ENCODE measurements around the gene MGMT.
A peak's percentile ranks its signal among the peaks of the same experiment; 100 is the strongest.

MGMT gene

DNA sequence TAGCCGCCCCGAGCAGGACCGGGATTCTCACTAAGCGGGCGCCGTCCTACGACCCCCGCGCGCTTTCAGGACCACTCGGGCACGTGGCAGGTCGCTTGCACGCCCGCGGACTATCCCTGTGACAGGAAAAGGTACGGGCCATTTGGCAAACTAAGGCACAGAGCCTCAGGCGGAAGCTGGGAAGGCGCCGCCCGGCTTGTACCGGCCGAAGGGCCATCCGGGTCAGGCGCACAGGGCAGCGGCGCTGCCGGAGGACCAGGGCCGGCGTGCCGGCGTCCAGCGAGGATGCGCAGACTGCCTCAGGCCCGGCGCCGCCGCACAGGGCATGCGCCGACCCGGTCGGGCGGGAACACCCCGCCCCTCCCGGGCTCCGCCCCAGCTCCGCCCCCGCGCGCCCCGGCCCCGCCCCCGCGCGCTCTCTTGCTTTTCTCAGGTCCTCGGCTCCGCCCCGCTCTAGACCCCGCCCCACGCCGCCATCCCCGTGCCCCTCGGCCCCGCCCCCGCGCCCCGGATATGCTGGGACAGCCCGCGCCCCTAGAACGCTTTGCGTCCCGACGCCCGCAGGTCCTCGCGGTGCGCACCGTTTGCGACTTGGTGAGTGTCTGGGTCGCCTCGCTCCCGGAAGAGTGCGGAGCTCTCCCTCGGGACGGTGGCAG lies at the start of gene MGMT:
Gene MGMT (plus strand): TSS at position 539 of the 656 bp plus-strand sequence.
- peak; percentile 98 for DNase-seq (ENCODE audit: extremely low spot score)
- TF ChIP-seq CTCF (IDR thresholded peaks at IDR 0.05; ENCODE audit: control extremely low read depth, extremely low read depth, low read depth, missing control alignments), result no peak
- ChIA-PET CTCF (no interaction called here), POLR2A (no interaction called here)

DNA sequence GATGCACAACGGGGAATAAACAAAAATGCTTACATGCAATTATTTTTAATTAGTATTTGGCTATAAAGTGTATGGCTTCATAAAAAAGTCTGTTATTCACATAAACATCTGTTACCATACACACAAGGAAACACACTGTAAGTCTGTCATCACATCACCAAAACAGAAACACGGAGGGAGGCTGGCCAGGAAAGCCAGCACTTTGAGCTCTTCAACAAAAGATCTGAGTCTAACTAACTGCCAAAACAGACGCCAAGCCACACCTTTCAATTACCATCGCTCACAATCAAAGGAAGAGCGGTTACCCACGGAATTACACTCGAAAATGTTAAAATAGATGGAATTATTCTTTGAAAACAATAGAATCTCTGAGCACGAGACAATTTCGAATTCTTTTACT lies 49.2 kb upstream of the MGMT start:
- no peak for DNase-seq (ENCODE audit: extremely low spot score)
- no peak for TF ChIP-seq CTCF (IDR thresholded peaks at IDR 0.05; ENCODE audit: control extremely low read depth, extremely low read depth, low read depth, missing control alignments)
- CTCF ChIA-PET, result interaction anchor here (1.6 kb wide), 1 partner anchor 12 kb away, joined by 4 read pairs; no protein-coding TSS in a partner anchor
- POLR2A ChIA-PET, result no interaction called here

GRCh38 chr10:129418496-129419225 lies 48.4 kb upstream of the MGMT start:
- DNase-seq (ENCODE audit: extremely low spot score), result no peak
- TF ChIP-seq CTCF (IDR thresholded peaks at IDR 0.05; ENCODE audit: control extremely low read depth, extremely low read depth, low read depth, missing control alignments), result no peak
- ChIA-PET POLR2A (no interaction called here), CTCF (interaction anchor here (1.6 kb wide), 1 partner anchor 13 kb away, joined by 4 read pairs; no protein-coding TSS in a partner anchor)

- DNase-seq (ENCODE audit: extremely low spot score), result no peak
- ChIA-PET CTCF (no interaction called here), POLR2A (no interaction called here)
- TF ChIP-seq CTCF (IDR thresholded peaks at IDR 0.05; ENCODE audit: control extremely low read depth, extremely low read depth, low read depth, missing control alignments), result no peak
Measured at GRCh38 chr10:129419397-129419796, 47.6 kb upstream of the MGMT start.

DNA sequence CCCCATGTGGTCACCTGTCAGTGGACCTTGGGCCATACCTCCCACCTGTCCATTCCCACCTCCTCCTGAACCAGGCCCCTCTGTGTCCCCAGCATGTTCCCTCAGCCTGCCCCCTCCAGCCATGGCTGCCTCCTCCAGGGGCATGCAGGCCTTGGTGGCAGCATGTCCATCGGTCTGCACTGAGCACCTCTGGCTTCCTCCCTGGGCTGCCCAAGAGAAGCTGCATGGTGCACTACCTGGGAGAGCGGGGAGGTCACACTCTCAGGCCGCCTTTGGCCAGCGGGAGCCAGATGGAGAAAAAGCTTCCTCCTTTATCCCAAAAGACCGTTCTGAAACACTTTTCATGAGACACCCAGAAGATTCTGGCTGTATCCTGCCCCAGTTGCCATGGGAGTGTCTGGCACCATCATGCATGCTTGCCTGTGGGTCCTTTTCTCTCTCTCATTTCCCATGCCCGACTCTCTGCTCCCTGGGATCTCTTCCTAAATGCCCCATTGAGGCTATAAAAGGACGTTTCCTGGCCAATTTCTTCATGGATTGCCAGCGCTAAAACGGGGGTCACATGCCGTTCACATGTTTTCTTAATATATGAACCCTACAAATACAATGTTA lies 45.5 kb upstream of the MGMT start:
- no peak for TF ChIP-seq CTCF (IDR thresholded peaks at IDR 0.05; ENCODE audit: control extremely low read depth, extremely low read depth, low read depth, missing control alignments)
- DNase-seq (ENCODE audit: extremely low spot score), result no peak
- ChIA-PET POLR2A (no interaction called here), CTCF (no interaction called here)

GRCh38 chr10:129424978-129425377 lies 42.1 kb upstream of the MGMT start:
- no peak for DNase-seq (ENCODE audit: extremely low spot score)
- ChIA-PET CTCF (no interaction called here), POLR2A (no interaction called here)
- no peak for TF ChIP-seq CTCF (IDR thresholded peaks at IDR 0.05; ENCODE audit: control extremely low read depth, extremely low read depth, low read depth, missing control alignments)

Data from GM10248 (cell line).